ENCODE results near the gene ENTREP3.

ENTREP3 gene

DNA sequence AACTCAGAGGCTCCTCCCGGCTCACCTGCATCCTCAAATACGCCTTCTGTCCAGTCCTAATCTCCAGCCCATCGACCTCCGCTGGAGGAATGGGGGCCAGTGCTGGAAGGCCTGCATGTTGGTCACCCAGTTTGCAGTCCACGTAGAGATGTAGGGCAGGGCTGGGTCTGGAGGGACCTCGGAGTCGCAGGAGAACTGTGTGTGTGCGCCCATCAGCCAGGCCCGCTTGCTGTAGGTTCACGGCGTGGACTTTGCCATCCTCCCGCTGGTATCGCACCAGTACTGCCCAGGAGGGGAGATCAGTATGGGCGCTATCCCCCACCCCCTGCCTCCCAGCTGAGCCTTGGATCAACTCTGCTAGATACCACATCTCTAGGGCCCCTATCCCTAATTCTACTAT is 50.2 kb downstream of the ENTREP3 start:
- peaks cover 9 to 40% of the 10 kb centered on the region in 2 donors for H3K36me3 ChIP-seq (ENCODE audit: control insufficient read depth in 1 of 2, insufficient read depth in 2 of 2, low read length in 2 of 2)
- H3K4me1 ChIP-seq (ENCODE audit: control insufficient read depth in 1 of 2, insufficient read depth in 2 of 2, low read length in 2 of 2), result peaks cover 14 to 33% of the 10 kb centered on the region in 2 donors
- no peak overlapping the region for H3K27ac ChIP-seq (ENCODE audit: low read length)
- H3K27me3 ChIP-seq (ENCODE audit: low read depth, low read length), result no peaks in the 10 kb centered on the region
- no peak overlapping the region for H3K4me3 ChIP-seq (ENCODE audit: low read depth in 1 of 2, low read length in 2 of 2)
- no peaks in the 10 kb centered on the region for H3K9me3 ChIP-seq (ENCODE audit: control insufficient read depth in 1 of 2, low read length in 2 of 2)

DNA sequence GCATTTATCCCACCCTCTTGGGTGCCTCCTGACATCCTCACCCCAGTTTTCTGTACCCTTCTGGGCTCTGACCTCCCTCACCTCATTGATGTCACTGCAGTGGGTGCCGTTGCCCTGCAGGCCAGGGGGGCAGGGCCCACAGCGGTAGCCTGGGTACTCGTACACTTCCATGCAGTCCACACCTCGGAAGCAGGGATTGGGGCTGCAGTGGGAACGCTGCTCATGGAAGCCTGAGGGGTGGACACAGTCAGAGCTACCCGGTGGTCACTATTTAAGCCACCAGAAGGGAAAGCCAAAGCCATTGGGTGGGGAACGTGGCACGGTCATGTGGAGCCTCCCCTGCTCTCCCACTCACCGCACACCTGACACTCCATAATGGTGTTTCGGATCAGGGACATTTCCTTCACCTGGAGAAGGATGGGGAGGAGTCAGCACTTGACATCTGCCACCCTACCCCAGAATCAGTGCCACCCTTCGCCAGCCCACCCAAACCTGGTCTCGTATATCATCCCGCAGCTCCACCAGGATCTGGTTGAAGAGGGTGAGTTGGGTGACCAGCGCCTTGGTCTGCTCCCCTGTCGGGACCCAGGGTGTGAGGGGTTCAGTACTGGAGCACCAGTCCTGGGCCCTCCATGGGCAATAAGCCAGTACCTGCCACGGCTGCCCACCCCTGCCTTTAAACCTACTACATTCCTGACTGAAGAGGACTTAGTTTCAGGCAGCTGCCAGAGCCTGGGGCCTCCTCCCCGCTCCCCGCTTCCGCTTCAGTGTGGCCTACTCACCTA is 52.4 kb downstream of the ENTREP3 start:
- Histone ChIP-seq H3K4me1 (ENCODE audit: control insufficient read depth in 1 of 2, insufficient read depth in 2 of 2, low read length in 2 of 2) (peaks cover 9 to 23% of the 10 kb centered on the region in 2 donors), H3K4me3 (ENCODE audit: low read depth in 1 of 2, low read length in 2 of 2) (no peak overlapping the region), H3K27me3 (ENCODE audit: low read depth, low read length) (no peaks in the 10 kb centered on the region), H3K27ac (ENCODE audit: low read length) (no peak overlapping the region), H3K9me3 (ENCODE audit: control insufficient read depth in 1 of 2, low read length in 2 of 2) (no peaks in the 10 kb centered on the region), H3K36me3 (ENCODE audit: control insufficient read depth in 1 of 2, insufficient read depth in 2 of 2, low read length in 2 of 2) (peaks cover 15 to 45% of the 10 kb centered on the region in 2 donors)

- Histone ChIP-seq H3K36me3 (ENCODE audit: control insufficient read depth in 1 of 2, insufficient read depth in 2 of 2, low read length in 2 of 2) (peaks cover 16 to 52% of the 10 kb centered on the region in 2 donors), H3K27me3 (ENCODE audit: low read depth, low read length) (no peaks in the 10 kb centered on the region), H3K4me3 (ENCODE audit: low read depth in 1 of 2, low read length in 2 of 2) (no peak overlapping the region), H3K27ac (ENCODE audit: low read length) (no peak overlapping the region), H3K4me1 (ENCODE audit: control insufficient read depth in 1 of 2, insufficient read depth in 2 of 2, low read length in 2 of 2) (peaks cover 7 to 16% of the 10 kb centered on the region in 2 donors), H3K9me3 (ENCODE audit: control insufficient read depth in 1 of 2, low read length in 2 of 2) (no peaks in the 10 kb centered on the region)
These were observed 53.1 kb downstream of the ENTREP3 start for GRCh38 chr1:155202198-155202597.

- Histone ChIP-seq H3K4me1 (ENCODE audit: control insufficient read depth in 1 of 2, insufficient read depth in 2 of 2, low read length in 2 of 2) (peaks cover 2 to 5% of the 10 kb centered on the region in 2 donors), H3K27me3 (ENCODE audit: low read depth, low read length) (no peaks in the 10 kb centered on the region), H3K36me3 (ENCODE audit: control insufficient read depth in 1 of 2, insufficient read depth in 2 of 2, low read length in 2 of 2) (peaks cover 22 to 60% of the 10 kb centered on the region in 2 donors), H3K4me3 (ENCODE audit: low read depth in 1 of 2, low read length in 2 of 2) (no peak overlapping the region), H3K27ac (ENCODE audit: low read length) (no peak overlapping the region), H3K9me3 (ENCODE audit: control insufficient read depth in 1 of 2, low read length in 2 of 2) (no peaks in the 10 kb centered on the region)
These were observed 54.4 kb downstream of the ENTREP3 start for GRCh38 chr1:155200920-155201319.

- Histone ChIP-seq H3K27me3 (ENCODE audit: low read depth, low read length) (no peaks in the 10 kb centered on the region), H3K27ac (ENCODE audit: low read length) (no peak overlapping the region), H3K36me3 (ENCODE audit: control insufficient read depth in 1 of 2, insufficient read depth in 2 of 2, low read length in 2 of 2) (peaks cover 22 to 60% of the 10 kb centered on the region in 2 donors), H3K9me3 (ENCODE audit: control insufficient read depth in 1 of 2, low read length in 2 of 2) (no peaks in the 10 kb centered on the region), H3K4me3 (ENCODE audit: low read depth in 1 of 2, low read length in 2 of 2) (no peak overlapping the region), H3K4me1 (ENCODE audit: control insufficient read depth in 1 of 2, insufficient read depth in 2 of 2, low read length in 2 of 2) (peaks cover 0 to 4% of the 10 kb centered on the region in 2 donors)
These were observed 55.5 kb downstream of the ENTREP3 start for GRCh38 chr1:155199792-155200191.

GRCh38 chr1:155198547-155198906 is 56.8 kb downstream of the ENTREP3 start:
- Histone ChIP-seq H3K27me3 (ENCODE audit: low read depth, low read length) (no peaks in the 10 kb centered on the region), H3K27ac (ENCODE audit: low read length) (no peak overlapping the region), H3K4me1 (ENCODE audit: control insufficient read depth in 1 of 2, insufficient read depth in 2 of 2, low read length in 2 of 2) (peaks cover 3 to 14% of the 10 kb centered on the region in 2 donors), H3K9me3 (ENCODE audit: control insufficient read depth in 1 of 2, low read length in 2 of 2) (no peaks in the 10 kb centered on the region), H3K36me3 (ENCODE audit: control insufficient read depth in 1 of 2, insufficient read depth in 2 of 2, low read length in 2 of 2) (peaks cover 22 to 59% of the 10 kb centered on the region in 2 donors), H3K4me3 (ENCODE audit: low read depth in 1 of 2, low read length in 2 of 2) (no peak overlapping the region)

- H3K27me3 ChIP-seq (ENCODE audit: low read depth, low read length), result no peaks in the 10 kb centered on the region
- H3K4me1 ChIP-seq (ENCODE audit: control insufficient read depth in 1 of 2, insufficient read depth in 2 of 2, low read length in 2 of 2), result peaks cover 3 to 16% of the 10 kb centered on the region in 2 donors
- H3K36me3 ChIP-seq (ENCODE audit: control insufficient read depth in 1 of 2, insufficient read depth in 2 of 2, low read length in 2 of 2), result peaks cover 22 to 54% of the 10 kb centered on the region in 2 donors
- H3K27ac ChIP-seq (ENCODE audit: low read length), result no peak overlapping the region
- H3K4me3 ChIP-seq (ENCODE audit: low read depth in 1 of 2, low read length in 2 of 2), result no peak overlapping the region
- no peaks in the 10 kb centered on the region for H3K9me3 ChIP-seq (ENCODE audit: control insufficient read depth in 1 of 2, low read length in 2 of 2)
These were observed 57.3 kb downstream of the ENTREP3 start for GRCh38 chr1:155197901-155198546.

Measured in muscle layer of duodenum (tissue), 2 donors.